MM.1S (cell line): ENCODE measurements around the gene NXT1.

ENCODE experiments used
- EZH2phosphoT487 ChIP-seq: fragments of 300-600 bp; sonication (generic); IDR thresholded peaks from 2 replicates; pipeline ENCODE4 v1.6.1; 2018; ENCODE audit warnings: antibody characterized with exemption, low read length
- TF ChIP-seq, protein P1 (sequence below): fragments of 300-600 bp; sonication (generic); IDR thresholded peaks from 2 replicates; pipeline ENCODE4 v1.5.1; 2016; ENCODE audit warnings: antibody characterized with exemption, low read length, mixed read lengths

DNA sequence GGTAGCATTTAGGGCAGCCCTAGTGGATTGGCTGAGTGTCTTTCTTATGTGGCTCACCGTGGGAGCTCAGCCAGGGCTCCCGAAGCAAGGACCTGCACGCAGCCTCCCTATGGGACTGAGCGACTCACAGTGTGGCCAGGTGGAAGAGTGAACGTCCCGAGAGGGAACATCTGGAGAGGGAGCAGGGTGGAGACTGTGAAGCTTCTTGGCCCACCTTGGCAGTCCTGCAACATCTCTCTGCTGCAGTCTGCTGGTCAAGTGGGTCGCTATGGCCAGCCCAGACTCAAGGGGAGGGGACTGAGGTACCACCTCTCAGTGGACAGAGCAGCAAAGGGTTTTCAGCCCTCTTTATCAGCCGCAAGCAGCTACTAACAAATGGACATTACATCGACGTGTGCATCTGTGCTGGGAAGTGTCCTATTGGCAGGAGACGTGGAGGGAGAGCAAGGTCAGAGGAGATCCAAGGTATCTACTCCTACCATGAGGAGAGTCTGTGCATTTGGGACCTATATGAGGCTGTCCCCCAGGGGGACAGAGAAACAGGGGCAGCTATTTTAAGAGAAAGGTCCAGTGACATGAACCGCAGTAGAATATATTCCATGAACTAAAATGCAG is 49.0 kb upstream of the NXT1 start:
- TF ChIP-seq, protein P1, sequence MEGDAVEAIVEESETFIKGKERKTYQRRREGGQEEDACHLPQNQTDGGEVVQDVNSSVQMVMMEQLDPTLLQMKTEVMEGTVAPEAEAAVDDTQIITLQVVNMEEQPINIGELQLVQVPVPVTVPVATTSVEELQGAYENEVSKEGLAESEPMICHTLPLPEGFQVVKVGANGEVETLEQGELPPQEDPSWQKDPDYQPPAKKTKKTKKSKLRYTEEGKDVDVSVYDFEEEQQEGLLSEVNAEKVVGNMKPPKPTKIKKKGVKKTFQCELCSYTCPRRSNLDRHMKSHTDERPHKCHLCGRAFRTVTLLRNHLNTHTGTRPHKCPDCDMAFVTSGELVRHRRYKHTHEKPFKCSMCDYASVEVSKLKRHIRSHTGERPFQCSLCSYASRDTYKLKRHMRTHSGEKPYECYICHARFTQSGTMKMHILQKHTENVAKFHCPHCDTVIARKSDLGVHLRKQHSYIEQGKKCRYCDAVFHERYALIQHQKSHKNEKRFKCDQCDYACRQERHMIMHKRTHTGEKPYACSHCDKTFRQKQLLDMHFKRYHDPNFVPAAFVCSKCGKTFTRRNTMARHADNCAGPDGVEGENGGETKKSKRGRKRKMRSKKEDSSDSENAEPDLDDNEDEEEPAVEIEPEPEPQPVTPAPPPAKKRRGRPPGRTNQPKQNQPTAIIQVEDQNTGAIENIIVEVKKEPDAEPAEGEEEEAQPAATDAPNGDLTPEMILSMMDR, result no peak
- TF ChIP-seq EZH2phosphoT487, result no peak
